Dendritic cell treated with granulocyte-macrophage colony-stimulating factor and Interleukin-4, amounts not matched to agents 40 ng/mL and 50 ng/mL, for 4 days (primary cell): ENCODE results near the gene SRY.
"Not testable (repeated sequence)": the region's sequence is repeated elsewhere in the genome, so short reads cannot be mapped to it uniquely, and the experiment has no call there.

ENCODE experiments used
- H3K27ac Mint-ChIP-seq: one replicate; pipeline ENCODE4 v1.8.0; 2022; ENCODE audit warnings: mild to moderate bottlenecking, mixed read lengths
- H3K27me3 Mint-ChIP-seq: one replicate; pipeline ENCODE4 v1.8.0; 2022; ENCODE audit warnings: mild to moderate bottlenecking, mixed read lengths
- H3K36me3 Mint-ChIP-seq: one replicate; pipeline ENCODE4 v1.8.0; 2022; ENCODE audit warnings: low read depth, mixed read lengths
- H3K4me1 Mint-ChIP-seq: one replicate; pipeline ENCODE4 v1.8.0; 2022; ENCODE audit warnings: low read depth, mixed read lengths
- H3K4me3 Mint-ChIP-seq: one replicate; pipeline ENCODE4 v1.8.0; 2022; ENCODE audit warnings: mild to moderate bottlenecking, moderate library complexity, mixed read lengths
- H3K9me3 Mint-ChIP-seq: one replicate; pipeline ENCODE4 v1.8.0; 2022; ENCODE audit warnings: mixed read lengths
- intact Hi-C: fragments of 100-400 bp; cut with micrococcal nuclease; formaldehyde crosslinking; loops from one replicate; pipeline ENCODE4 v1.15.0; 2022

SRY gene

DNA sequence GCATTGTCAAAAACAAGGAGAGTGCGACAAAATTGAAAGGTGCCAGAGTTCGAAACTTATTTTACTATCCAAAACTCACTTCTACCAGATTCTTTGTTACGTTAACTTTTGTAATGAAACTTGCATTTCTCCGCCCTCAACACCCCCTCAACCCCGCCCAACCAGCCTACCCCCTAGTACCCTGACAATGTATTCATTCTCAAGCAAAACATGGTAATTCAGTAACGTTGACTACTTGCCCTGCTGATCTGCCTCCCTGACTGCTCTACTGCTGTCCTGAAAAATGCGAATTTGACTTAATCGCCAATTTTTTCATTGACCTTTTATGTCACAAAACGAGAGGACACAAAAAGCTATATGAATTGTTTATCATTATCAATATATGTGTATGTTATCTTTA lies at the start of gene SRY:
Gene SRY, minus strand, starts transcription at position 83 of the 400 bp plus-strand sequence. Its CDS starts 79 bp downstream, at position 4.
- H3K4me3 Mint-ChIP-seq = peak within 1 kb of the TSS; percentile 4
- intact Hi-C loops = no loop called here
- no peak within 1 kb of the TSS for H3K27ac Mint-ChIP-seq

DNA sequence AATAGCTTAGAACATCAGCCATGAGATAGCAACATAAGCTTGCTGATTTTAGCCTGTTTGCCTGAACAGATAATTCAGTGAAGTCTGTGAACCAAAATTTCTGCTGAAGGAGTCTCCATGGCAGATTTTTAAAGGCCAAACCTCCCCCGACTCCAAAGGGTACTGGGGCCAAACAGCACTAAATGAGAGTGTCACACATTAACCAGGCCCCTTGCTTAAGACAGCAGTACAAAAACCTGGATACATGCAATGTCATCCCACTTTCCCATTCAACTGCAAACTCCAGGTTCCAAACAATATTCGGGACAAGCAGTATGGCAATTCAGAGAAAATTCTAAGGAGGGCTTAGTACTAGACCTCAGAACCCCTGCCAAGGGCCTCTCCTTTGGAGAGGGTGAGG lies 49.6 kb upstream of the SRY start:
- H3K4me3 Mint-ChIP-seq = no peak overlapping the region

More for the DNA sequence above, at the start of gene SRY:
- Mint-ChIP-seq H3K4me1 (no peaks in the 10 kb centered on the region), H3K9me3 (no peaks in the 10 kb centered on the region), H3K27me3 (peaks cover 51% of the 10 kb centered on the region), H3K36me3 (no peaks in the 10 kb centered on the region)

DNA sequence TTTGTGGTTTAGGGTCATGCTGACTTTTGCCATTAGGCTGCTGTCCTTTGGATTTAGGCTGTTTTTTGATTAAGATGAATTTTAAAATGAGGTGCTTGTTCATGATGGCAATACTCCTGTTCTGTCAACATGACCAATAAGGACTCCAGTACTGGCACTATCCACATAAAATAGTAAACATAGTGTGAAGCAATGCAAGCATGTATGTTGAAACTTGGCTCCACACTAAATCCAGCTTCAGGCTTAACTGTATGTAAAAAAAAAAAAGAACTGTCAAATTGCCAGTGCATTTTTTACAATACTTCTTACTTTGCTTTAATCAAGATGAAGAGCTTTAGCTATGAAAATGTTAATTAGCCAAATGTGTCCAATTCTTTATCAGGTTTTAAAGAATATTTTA lies 47.7 kb upstream of the SRY start:
- intact Hi-C loops = no loop called here
- no peak overlapping the region for H3K4me3 Mint-ChIP-seq

More for the DNA sequence above, 49.6 kb upstream of the SRY start:
- Mint-ChIP-seq H3K4me1 (no peaks in the 10 kb centered on the region), H3K27ac (no peak overlapping the region), H3K27me3 (peaks cover 18% of the 10 kb centered on the region), H3K9me3 (no peaks in the 10 kb centered on the region), H3K36me3 (peaks cover 6% of the 10 kb centered on the region)
- intact Hi-C loops = no loop called here

DNA sequence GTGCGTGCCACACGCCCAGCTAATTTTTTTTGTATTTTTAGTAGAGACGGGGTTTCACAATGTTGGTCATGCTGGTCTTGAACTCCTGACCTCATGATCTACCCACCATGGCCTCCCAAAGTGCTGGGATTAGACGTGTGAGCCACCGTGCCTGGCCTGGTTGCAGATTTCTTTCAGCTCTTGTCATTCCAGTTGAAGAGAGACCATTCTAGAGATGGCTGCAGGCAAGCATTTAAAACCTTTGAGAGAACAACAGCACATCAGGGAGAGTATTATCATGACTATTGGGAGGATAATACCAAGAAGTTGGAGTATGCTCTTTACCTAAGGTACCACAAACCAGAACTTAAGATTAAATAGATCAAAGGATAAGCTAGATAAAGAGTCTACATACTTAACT lies 41.0 kb upstream of the SRY start:
- H3K27me3 Mint-ChIP-seq = peaks cover 17% of the 10 kb centered on the region
- no peak overlapping the region for H3K27ac Mint-ChIP-seq
- peaks cover 9% of the 10 kb centered on the region for H3K9me3 Mint-ChIP-seq
- no peaks in the 10 kb centered on the region for H3K4me1 Mint-ChIP-seq
- intact Hi-C loops = no loop called here
- no peak overlapping the region for H3K4me3 Mint-ChIP-seq
- no peaks in the 10 kb centered on the region for H3K36me3 Mint-ChIP-seq

More for the DNA sequence above, 47.7 kb upstream of the SRY start:
- Mint-ChIP-seq H3K27ac (no peak overlapping the region), H3K27me3 (peaks cover 24% of the 10 kb centered on the region), H3K36me3 (no peaks in the 10 kb centered on the region), H3K4me1 (no peaks in the 10 kb centered on the region), H3K9me3 (peaks cover 6% of the 10 kb centered on the region)

DNA sequence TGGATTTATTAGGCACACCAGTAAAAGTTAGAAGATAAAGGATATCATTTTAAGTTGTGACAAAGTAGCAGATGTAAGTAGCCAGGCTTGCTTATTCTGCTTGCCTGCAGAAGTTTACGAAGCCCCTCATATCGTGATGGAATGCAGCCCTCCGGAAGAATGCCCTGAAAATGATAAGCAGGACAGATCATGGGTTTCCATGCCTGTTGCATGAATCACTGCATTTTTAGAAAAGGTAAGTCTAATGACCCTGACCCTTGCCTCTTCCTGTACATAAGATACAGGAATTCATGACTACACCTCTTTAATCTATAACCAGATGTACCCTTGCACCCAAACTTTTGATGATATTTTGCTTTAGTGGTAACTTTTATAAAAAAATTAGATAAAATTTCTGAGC lies 37.0 kb upstream of the SRY start:
- H3K4me1 Mint-ChIP-seq = no peaks in the 10 kb centered on the region
- no peak overlapping the region for H3K27ac Mint-ChIP-seq
- H3K27me3 Mint-ChIP-seq = peaks cover 7% of the 10 kb centered on the region
- intact Hi-C loops = no loop called here
- H3K4me3 Mint-ChIP-seq = no peak overlapping the region
- H3K9me3 Mint-ChIP-seq = no peaks in the 10 kb centered on the region
- no peaks in the 10 kb centered on the region for H3K36me3 Mint-ChIP-seq

DNA sequence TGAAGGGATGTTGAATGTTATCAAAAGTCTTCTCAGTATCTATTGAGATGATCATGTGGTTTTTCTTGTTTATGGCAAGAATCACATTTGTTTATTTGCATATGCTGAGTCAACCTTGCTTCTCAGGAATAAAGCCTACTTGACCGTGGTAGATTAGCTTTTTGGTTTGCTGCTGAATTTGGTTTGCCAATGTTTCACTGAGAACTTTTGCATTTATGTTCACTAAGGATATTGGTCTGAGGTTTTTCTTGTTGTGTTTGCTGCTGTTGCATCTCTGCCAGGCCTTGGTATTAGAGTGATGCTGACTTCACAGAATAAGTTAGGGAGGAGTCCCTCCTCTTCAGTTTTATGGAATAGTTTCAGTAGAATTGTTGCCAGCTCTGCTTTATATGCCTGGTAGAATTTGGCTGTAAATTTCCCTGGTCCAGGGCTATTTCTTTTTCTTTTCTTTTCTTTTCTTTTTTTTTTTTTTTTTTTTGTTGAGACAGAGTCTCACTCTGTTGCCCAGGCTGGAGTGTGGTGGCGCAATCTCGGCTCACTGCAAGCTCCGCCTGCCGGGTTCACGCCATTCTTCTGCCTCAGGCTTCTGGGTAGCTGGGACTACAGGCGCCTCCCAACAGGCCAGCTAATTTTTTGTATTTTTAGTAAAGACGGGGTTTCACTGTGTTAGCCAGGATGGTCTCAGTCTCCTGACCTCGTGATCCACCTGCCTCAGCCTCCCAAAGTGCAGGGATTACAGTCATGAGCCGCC lies 29.8 kb upstream of the SRY start:
- H3K4me1 Mint-ChIP-seq, H3K27ac Mint-ChIP-seq, intact Hi-C loops: not testable (repeated sequence)

DNA sequence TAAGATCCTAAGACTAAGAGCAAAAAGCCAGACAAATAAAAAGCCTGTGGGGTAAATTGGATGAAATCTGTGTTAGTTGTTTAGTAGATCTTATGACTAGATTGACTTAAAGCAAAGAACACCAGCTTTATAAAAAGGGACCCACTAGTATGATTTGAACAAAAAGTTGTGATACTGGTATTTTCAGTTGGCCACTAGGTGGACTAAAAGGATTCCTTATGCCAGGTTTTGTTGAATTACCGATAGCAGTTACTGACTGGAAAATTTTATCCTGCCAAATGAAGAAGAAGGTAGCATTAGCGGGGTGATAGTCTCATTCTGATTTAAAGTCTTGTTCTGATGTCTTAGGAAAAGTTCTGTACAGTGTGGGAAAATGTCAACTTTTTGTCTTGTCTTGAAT lies 12.8 kb upstream of the SRY start:
- H3K36me3 Mint-ChIP-seq = no peaks in the 10 kb centered on the region
- intact Hi-C loops = no loop called here
- H3K9me3 Mint-ChIP-seq = no peaks in the 10 kb centered on the region
- H3K4me3 Mint-ChIP-seq = no peak overlapping the region
- no peaks in the 10 kb centered on the region for H3K27me3 Mint-ChIP-seq
- no peaks in the 10 kb centered on the region for H3K4me1 Mint-ChIP-seq
- no peak overlapping the region for H3K27ac Mint-ChIP-seq

More for the DNA sequence above, 29.8 kb upstream of the SRY start:
- not testable (repeated sequence) for H3K36me3 Mint-ChIP-seq, H3K27me3 Mint-ChIP-seq, H3K9me3 Mint-ChIP-seq, H3K4me3 Mint-ChIP-seq

DNA sequence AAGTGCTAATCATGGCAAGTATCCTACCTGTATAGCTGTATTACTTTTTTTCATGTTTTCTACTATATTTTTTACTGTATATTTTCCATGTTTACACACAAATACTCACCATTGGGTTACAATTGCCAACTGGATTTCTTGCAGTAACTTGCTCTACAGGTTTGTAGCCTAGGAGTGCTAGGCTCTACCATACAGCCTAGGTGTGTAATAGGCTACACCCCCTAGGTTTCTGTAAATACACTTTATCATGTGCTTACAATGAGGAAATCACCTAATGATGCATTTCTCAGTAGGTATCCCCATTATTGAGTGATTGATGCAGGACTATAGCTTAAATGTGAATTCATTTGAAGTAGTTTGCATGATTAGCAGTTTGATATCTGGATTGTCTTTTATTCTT lies 10.5 kb upstream of the SRY start:
- H3K27me3 Mint-ChIP-seq = no peaks in the 10 kb centered on the region
- H3K4me1 Mint-ChIP-seq = no peaks in the 10 kb centered on the region
- no peak overlapping the region for H3K27ac Mint-ChIP-seq
- H3K4me3 Mint-ChIP-seq = no peak overlapping the region
- intact Hi-C loops = no loop called here
- no peaks in the 10 kb centered on the region for H3K36me3 Mint-ChIP-seq
- H3K9me3 Mint-ChIP-seq = no peaks in the 10 kb centered on the region

DNA sequence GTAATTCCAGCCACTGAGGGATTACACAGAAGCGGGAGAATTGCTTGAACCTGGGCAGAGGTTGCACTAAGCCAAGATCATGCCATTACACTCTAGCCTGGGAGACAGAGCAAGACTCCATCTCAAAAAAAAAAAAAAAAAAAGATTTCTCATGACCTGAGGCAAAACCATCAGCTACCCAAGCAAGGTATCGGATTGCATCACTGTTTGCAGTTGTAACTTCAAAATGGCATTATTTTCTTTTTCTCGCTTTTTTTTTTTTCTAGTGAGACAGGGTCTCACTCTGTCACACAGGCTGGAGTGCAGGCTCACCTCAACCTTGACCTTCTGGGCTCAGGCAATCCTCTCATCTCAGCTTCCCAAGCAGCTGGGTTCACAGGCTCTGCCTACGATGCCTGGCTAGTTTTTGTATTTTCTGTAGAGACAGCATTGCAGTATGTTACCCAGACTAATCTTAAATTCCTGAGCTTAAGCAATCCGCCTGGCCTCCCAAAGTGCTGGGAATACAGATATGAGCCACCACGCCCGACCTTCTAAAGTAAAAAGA lies 9.6 kb upstream of the SRY start:
- no peaks in the 10 kb centered on the region for H3K36me3 Mint-ChIP-seq
- no peaks in the 10 kb centered on the region for H3K9me3 Mint-ChIP-seq
- H3K27ac Mint-ChIP-seq = no peak overlapping the region
- no peak overlapping the region for H3K4me3 Mint-ChIP-seq
- peaks cover 2% of the 10 kb centered on the region for H3K27me3 Mint-ChIP-seq
- intact Hi-C loops = no loop called here
- no peaks in the 10 kb centered on the region for H3K4me1 Mint-ChIP-seq

DNA sequence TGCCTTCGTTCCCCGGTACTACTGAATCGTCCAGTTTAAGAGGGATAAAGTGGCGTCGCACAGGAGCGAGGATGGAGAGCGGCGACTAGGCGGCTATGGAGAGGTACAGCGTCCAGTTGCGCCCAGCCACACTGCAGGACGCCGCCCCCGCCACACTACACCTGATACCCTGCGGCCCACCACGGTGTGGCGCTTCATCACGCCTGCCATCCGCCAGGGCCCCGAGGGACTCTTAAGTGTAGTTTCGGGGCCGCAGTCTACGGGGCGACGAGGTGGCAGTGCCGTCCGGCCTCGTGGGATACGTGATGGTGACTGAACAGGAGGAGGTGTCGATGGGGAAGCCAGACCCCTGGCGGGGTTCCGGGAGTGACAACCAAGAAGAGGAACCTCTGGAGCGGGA lies 2.3 kb upstream of the SRY start:
- H3K4me1 Mint-ChIP-seq = no peaks in the 10 kb centered on the region
- intact Hi-C loops = no loop called here
- no peaks in the 10 kb centered on the region for H3K9me3 Mint-ChIP-seq
- H3K4me3 Mint-ChIP-seq = no peak overlapping the region
- no peaks in the 10 kb centered on the region for H3K36me3 Mint-ChIP-seq
- peaks cover 48% of the 10 kb centered on the region for H3K27me3 Mint-ChIP-seq
- H3K27ac Mint-ChIP-seq = no peak overlapping the region

DNA sequence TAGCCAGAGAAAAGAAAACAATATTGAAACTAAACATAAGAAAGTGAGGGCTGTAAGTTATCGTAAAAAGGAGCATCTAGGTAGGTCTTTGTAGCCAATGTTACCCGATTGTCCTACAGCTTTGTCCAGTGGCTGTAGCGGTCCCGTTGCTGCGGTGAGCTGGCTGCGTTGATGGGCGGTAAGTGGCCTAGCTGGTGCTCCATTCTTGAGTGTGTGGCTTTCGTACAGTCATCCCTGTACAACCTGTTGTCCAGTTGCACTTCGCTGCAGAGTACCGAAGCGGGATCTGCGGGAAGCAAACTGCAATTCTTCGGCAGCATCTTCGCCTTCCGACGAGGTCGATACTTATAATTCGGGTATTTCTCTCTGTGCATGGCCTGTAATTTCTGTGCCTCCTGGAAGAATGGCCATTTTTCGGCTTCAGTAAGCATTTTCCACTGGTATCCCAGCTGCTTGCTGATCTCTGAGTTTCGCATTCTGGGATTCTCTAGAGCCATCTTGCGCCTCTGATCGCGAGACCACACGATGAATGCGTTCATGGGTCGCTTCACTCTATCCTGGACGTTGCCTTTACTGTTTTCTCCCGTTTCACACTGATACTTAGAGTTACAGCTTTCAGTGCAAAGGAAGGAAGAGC lies 488 bp downstream of the SRY start:
- no peaks in the 10 kb centered on the region for H3K4me1 Mint-ChIP-seq
- no peaks in the 10 kb centered on the region for H3K9me3 Mint-ChIP-seq

More for the DNA sequence above, 488 bp downstream of the SRY start:
- Mint-ChIP-seq H3K36me3 (no peaks in the 10 kb centered on the region), H3K4me3 (peak overlapping the region; percentile 4), H3K27me3 (peaks cover 49% of the 10 kb centered on the region), H3K27ac (no peak overlapping the region)
- intact Hi-C loops = no loop called here
